ENCODE data around the gene SLC9A7.

SLC9A7 gene

DNA sequence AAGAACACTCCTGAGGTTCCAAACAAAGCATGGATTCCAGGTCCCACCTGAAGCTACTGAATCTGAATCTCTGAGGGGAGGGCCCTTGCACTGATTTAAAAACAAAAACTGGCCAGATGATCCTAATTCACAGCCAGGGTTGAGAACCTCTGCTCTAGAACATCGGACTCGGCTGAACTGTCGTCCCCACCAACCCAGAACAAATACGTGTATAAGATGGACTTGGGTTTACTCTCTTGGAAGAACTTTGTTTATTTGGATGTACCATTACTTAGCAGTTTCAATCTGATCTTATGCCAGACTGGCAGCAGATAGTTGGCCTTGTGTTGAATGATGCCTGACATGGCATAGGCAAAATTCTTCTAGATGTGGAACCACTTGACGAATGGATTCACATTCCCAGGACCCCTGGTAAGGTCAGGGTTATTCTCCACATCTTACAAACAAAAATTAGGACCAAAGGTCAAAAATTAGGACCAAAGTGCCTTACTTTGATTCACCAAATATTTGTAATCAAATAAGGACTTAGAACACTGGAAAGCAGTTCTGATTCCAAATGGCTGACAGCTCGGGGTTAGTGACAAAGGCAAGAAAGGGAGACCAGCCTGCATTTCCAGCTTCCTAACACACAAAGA lies 156.3 kb downstream of the SLC9A7 start:
- DNase-seq (ENCODE audit: low read depth), result no peak
- TF ChIP-seq, protein P1, sequence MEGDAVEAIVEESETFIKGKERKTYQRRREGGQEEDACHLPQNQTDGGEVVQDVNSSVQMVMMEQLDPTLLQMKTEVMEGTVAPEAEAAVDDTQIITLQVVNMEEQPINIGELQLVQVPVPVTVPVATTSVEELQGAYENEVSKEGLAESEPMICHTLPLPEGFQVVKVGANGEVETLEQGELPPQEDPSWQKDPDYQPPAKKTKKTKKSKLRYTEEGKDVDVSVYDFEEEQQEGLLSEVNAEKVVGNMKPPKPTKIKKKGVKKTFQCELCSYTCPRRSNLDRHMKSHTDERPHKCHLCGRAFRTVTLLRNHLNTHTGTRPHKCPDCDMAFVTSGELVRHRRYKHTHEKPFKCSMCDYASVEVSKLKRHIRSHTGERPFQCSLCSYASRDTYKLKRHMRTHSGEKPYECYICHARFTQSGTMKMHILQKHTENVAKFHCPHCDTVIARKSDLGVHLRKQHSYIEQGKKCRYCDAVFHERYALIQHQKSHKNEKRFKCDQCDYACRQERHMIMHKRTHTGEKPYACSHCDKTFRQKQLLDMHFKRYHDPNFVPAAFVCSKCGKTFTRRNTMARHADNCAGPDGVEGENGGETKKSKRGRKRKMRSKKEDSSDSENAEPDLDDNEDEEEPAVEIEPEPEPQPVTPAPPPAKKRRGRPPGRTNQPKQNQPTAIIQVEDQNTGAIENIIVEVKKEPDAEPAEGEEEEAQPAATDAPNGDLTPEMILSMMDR (IDR thresholded peaks at IDR 0.05; ENCODE audit: insufficient read depth, low read depth, low read length, missing control alignments), result no peak
- no peak overlapping the region for H3K4me3 ChIP-seq (ENCODE audit: low read depth, low read length)

DNA sequence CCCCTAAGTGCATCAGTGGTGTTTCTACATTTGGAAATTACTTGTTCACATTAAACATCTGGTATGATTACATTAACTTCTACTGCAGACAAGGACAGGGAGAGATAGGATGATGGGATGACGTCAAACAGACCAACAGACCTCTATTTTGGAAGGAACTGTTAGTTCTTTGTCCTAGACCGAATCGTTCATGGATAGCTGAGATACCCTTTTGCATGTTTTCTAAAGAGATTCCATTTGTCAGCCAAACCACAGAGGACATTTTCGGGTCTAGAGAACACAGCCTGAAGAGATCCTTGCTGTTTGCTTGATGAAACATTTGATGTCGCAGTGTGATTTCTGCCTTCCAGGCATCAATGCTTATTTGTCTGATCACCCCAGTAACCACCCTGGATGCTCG lies 157.6 kb downstream of the SLC9A7 start:
- H3K4me3 ChIP-seq (ENCODE audit: low read depth, low read length), result no peak overlapping the region
- no peak for DNase-seq (ENCODE audit: low read depth)
- TF ChIP-seq, protein P1 (IDR thresholded peaks at IDR 0.05; ENCODE audit: insufficient read depth, low read depth, low read length, missing control alignments), result no peak

DNA sequence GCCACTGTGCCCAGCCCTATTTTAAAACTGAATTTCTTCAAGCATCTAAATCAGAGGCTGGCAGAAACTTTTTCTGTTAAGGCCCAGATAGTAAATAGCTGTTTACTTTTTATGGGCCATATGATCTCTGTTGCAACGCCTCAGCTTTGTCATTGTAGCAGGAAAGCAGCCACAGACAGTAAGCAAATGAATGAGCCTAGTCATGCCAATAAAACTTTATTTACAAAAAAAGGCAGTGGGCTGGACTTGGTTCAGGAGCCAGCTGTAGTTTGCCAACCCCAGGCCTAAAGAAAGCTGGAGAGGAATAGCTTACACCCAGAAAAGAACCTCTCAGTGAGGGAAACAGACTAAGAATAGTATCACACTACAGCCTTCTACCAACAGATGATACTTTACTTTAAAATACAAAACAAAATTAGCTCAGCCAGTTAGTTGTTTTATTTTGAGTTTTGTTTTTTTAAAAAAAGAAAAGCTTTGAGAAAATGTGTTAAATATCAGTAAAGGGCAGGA lies 159.8 kb downstream of the SLC9A7 start:
- TF ChIP-seq, protein P1 (IDR thresholded peaks at IDR 0.05; ENCODE audit: insufficient read depth, low read depth, low read length, missing control alignments), result no peak
- H3K4me3 ChIP-seq (ENCODE audit: low read depth, low read length), result no peak overlapping the region
- DNase-seq (ENCODE audit: low read depth), result no peak

DNA sequence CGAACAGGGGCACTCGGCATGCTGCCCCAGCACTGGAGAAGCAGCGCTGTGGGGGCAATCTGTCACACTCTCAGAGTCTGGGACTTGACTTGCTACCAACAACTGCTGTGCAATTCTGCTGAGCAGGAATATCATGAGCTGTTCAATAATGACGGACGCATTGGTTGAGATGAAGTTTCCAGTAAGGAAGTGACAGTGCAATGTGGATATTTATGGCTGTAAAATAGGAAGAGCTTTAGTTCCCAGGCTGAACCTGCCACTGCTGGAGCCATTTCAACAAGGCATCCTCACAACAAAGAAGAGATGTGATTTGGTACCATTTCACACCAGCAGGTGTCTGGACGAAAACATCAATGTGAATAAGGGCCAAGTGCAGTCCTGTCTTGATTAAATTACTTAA lies 161.1 kb downstream of the SLC9A7 start:
- no peak for DNase-seq (ENCODE audit: low read depth)
- TF ChIP-seq, protein P1 (IDR thresholded peaks at IDR 0.05; ENCODE audit: insufficient read depth, low read depth, low read length, missing control alignments), result no peak

DNA sequence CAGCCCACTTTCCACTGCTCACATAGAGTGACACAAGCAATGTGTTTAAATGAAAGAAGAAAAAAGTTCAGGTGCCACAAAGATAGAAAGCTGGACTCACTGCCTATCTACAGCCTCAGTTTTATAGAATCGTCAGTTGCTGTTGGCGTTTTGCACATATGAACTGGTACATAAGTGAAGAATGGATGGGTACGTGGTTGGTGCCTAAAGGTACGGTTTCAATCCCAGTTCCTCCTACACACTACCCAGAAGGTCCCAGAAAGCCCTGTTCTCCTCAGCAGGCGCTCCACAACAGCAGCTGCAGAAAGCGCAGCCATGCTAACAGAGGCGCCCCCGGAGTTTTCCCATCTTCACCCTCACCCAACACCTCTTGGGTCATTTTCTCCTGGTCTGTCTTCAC lies 161.7 kb downstream of the SLC9A7 start:
- no peak for DNase-seq (ENCODE audit: low read depth)
- no peak overlapping the region for H3K4me3 ChIP-seq (ENCODE audit: low read depth, low read length)
- TF ChIP-seq, protein P1 (IDR thresholded peaks at IDR 0.05; ENCODE audit: insufficient read depth, low read depth, low read length, missing control alignments), result no peak

More for the DNA sequence above, 161.1 kb downstream of the SLC9A7 start:
- H3K4me3 ChIP-seq (ENCODE audit: low read depth, low read length), result no peak overlapping the region

DNA sequence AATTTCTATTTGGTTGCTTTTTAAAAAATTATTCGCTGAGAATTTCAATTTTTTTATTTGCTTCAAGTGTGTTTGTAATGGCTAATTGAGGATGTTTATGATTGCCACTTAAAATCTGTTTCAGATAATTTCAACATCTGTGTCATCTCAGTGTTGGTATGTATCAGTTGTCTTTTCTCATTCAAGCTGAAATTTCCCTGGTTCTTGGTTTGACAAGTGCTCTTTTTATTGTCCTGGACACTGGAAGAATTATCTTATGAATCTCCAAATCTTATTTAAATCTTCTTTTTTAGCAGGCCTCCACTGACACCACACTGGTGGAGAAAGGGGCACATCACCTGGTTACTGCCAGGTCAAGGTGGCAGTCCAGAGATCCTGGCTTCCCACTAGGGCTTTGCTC lies 163.8 kb downstream of the SLC9A7 start:
- no peak for DNase-seq (ENCODE audit: low read depth)
- TF ChIP-seq, protein P1 (IDR thresholded peaks at IDR 0.05; ENCODE audit: insufficient read depth, low read depth, low read length, missing control alignments), result no peak
- no peak overlapping the region for H3K4me3 ChIP-seq (ENCODE audit: low read depth, low read length)
